Measurements from ENCODE around the gene LGALS7B.

GRCh38 chr19:38786572-38787265 is 2.3 kb upstream of the LGALS7B start:
- no peak for TF ChIP-seq RNF2 (IDR thresholded peaks at IDR 0.05; ENCODE audit: borderline replicate concordance, low read depth, low read length, missing control alignments, poor library complexity, severe bottlenecking)
- TF ChIP-seq JUND (IDR thresholded peaks at IDR 0.05; ENCODE audit: low read length), result no peak
- TF ChIP-seq NRF1 (IDR thresholded peaks at IDR 0.05; ENCODE audit: low read depth, low read length), result no peak
- TF ChIP-seq CTCF (IDR thresholded peaks at IDR 0.05; ENCODE audit: control extremely low read depth in 1 of 3, insufficient read depth in 1 of 3, low read depth in 1 of 3, low read length in 3 of 3), result no peak
- no peak for TF ChIP-seq EP300 (IDR thresholded peaks at IDR 0.05; ENCODE audit: borderline replicate concordance in 1 of 2, low read depth in 2 of 2, low read length in 2 of 2)
- TF ChIP-seq ATF2 (IDR thresholded peaks at IDR 0.05; ENCODE audit: low read length), result no peak
- no peak for TF ChIP-seq KDM5A (IDR thresholded peaks at IDR 0.05; ENCODE audit: low read length)
- no peak for TF ChIP-seq E2F6 (IDR thresholded peaks at IDR 0.05)
- TF ChIP-seq POLR2AphosphoS5 (IDR thresholded peaks at IDR 0.05; ENCODE audit: low read depth, low read length), result no peak
- TF ChIP-seq KDM1A (IDR thresholded peaks at IDR 0.05; ENCODE audit: borderline replicate concordance, low read length), result no peak
- no peak for TF ChIP-seq BACH1 (IDR thresholded peaks at IDR 0.05; ENCODE audit: low read length)
- TF ChIP-seq MAX (IDR thresholded peaks at IDR 0.05), result no peak
- TF ChIP-seq SUZ12 (IDR thresholded peaks at IDR 0.05; ENCODE audit: low read length), result no peak
